NCI-H1048 (cell line): ENCODE data around the gene SEC11A.
"Not testable (repeated sequence)": the region's sequence is repeated elsewhere in the genome, so short reads cannot be mapped to it uniquely, and the experiment has no call there.

Source experiments
- DNase-seq: peaks from one replicate; lab custom pipeline; 2025; lab: John Stamatoyannopoulos, UW

The SEC11A gene

GRCh38 chr15:84716036-84716732 lies at the start of gene SEC11A:
Gene SEC11A (minus strand): TSS chr15:84716139. CDS start chr15:84716075, 64 bp downstream.
- DNase-seq, result peak; percentile 84

- no peak for DNase-seq
Measured at GRCh38 chr15:84765675-84766074, 49.7 kb upstream of the SEC11A start.

GRCh38 chr15:84764989-84765388 lies 49.0 kb upstream of the SEC11A start:
- DNase-seq, result no peak

GRCh38 chr15:84764585-84764984 lies 48.6 kb upstream of the SEC11A start:
- DNase-seq, result no peak

GRCh38 chr15:84762840-84763572 lies 47.1 kb upstream of the SEC11A start:
- DNase-seq, result no peak

GRCh38 chr15:84761607-84762131 lies 45.7 kb upstream of the SEC11A start:
- no peak for DNase-seq

- no peak for DNase-seq
Measured at GRCh38 chr15:84760219-84760618, 44.3 kb upstream of the SEC11A start.

GRCh38 chr15:84759018-84759417 lies 43.1 kb upstream of the SEC11A start:
- DNase-seq, result no peak

GRCh38 chr15:84755736-84756527 lies 40.0 kb upstream of the SEC11A start:
- no peak for DNase-seq

GRCh38 chr15:84754889-84755288 lies 39.0 kb upstream of the SEC11A start:
- not testable (repeated sequence) for DNase-seq

- no peak for DNase-seq
Measured at GRCh38 chr15:84752700-84753099, 36.8 kb upstream of the SEC11A start.

GRCh38 chr15:84752195-84752594 lies 36.3 kb upstream of the SEC11A start:
- DNase-seq, result no peak

GRCh38 chr15:84751721-84752120 lies 35.8 kb upstream of the SEC11A start:
- not testable (repeated sequence) for DNase-seq

GRCh38 chr15:84750583-84751092 lies 34.7 kb upstream of the SEC11A start:
- no peak for DNase-seq

- DNase-seq, result no peak
Measured at GRCh38 chr15:84749111-84749991, 33.4 kb upstream of the SEC11A start.

- DNase-seq, result peak; percentile 40
Measured at GRCh38 chr15:84748274-84749110, 32.6 kb upstream of the SEC11A start, which contains the start of gene ZNF592. Gene ZNF592 (plus strand): TSS chr15:84748592. CDS start chr15:84782676, 34,084 bp downstream.

GRCh38 chr15:84747416-84748273 lies 31.7 kb upstream of the SEC11A start:
- no peak for DNase-seq

GRCh38 chr15:84741121-84741520 lies 25.2 kb upstream of the SEC11A start:
- DNase-seq, result no peak

- no peak for DNase-seq
Measured at GRCh38 chr15:84740691-84741090, 24.8 kb upstream of the SEC11A start.
